Measurements from ENCODE around the gene ILK. TPM values are rescaled to one million over a fixed set of nuclear protein-coding genes. Genes with fewer than 3 reads are reported as not detected.
A peak's percentile ranks its signal among the peaks of the same experiment; 100 is the strongest.

ILK gene
- total RNA-seq, 5 donors from 2014 or later (not counting 1 experiment from before 2014, with no cell fraction given) = 49.3 to 111 (median 99.4) TPM

GRCh38 chr11:6646071-6646470 lies 42.5 kb downstream of the ILK start:
- ChIA-PET CTCF (interaction anchor here in 1 of 2 donors (0.6 kb wide), 1 partner anchor 53 kb away, joined by 4 read pairs; no protein-coding TSS in a partner anchor), POLR2A (no interaction called here)
- H3K27me3 Mint-ChIP-seq = no peaks in the 10 kb centered on the region
- no peak overlapping the region for H3K27ac Mint-ChIP-seq
- ATAC-seq (replicated peaks in 1 of 4) (no peak), DNase-seq (no peak)
- H3K9me3 Mint-ChIP-seq = no peaks in the 10 kb centered on the region
- Histone ChIP-seq H3K9me3 (no peaks in the 10 kb centered on the region), H3K4me3 (ENCODE audit: control insufficient read depth in 1 of 2, extremely low read depth in 1 of 2, low read length in 1 of 2) (no peak overlapping the region), H3K4me1 (ENCODE audit: control insufficient read depth in 1 of 2, extremely low read depth in 1 of 2, insufficient read depth in 2 of 2, low read length in 2 of 2) (peaks cover 26 to 47% of the 10 kb centered on the region in 2 experiments), H3K36me3 (ENCODE audit: control insufficient read depth in 2 of 2, extremely low read depth in 1 of 2, insufficient read depth in 1 of 2, low read length in 1 of 2) (no peaks in the 10 kb centered on the region), H3K27ac (ENCODE audit: low read length) (peak overlapping the region; percentile 83), H3K27me3 (replicated peaks in 1 of 2; ENCODE audit: control insufficient read depth in 2 of 2, extremely low read depth in 1 of 2, insufficient read depth in 2 of 2, low read length in 1 of 2) (peaks cover 0 to 7% of the 10 kb centered on the region in 2 experiments)
- H3K4me1 Mint-ChIP-seq = no peaks in the 10 kb centered on the region
- WGBS (ENCODE audit: insufficient coverage) = 84% methylated on average over 11 of the region's 12 CpGs
- H3K4me3 Mint-ChIP-seq = no peak overlapping the region
- no peaks in the 10 kb centered on the region for H3K36me3 Mint-ChIP-seq

- Histone ChIP-seq H3K27ac (ENCODE audit: low read length) (peak overlapping the region; percentile 83), H3K4me1 (ENCODE audit: control insufficient read depth in 1 of 2, extremely low read depth in 1 of 2, insufficient read depth in 2 of 2, low read length in 2 of 2) (peaks cover 28 to 47% of the 10 kb centered on the region in 2 experiments), H3K4me3 (ENCODE audit: control insufficient read depth in 1 of 2, extremely low read depth in 1 of 2, low read length in 1 of 2) (peak overlapping the region in 1 of 2 donors; percentile 7), H3K27me3 (replicated peaks in 1 of 2; ENCODE audit: control insufficient read depth in 2 of 2, extremely low read depth in 1 of 2, insufficient read depth in 2 of 2, low read length in 1 of 2) (peaks cover 0 to 2% of the 10 kb centered on the region in 2 experiments), H3K9me3 (no peaks in the 10 kb centered on the region), H3K36me3 (ENCODE audit: control insufficient read depth in 2 of 2, extremely low read depth in 1 of 2, insufficient read depth in 1 of 2, low read length in 1 of 2) (no peaks in the 10 kb centered on the region)
- Mint-ChIP-seq H3K27me3 (no peaks in the 10 kb centered on the region), H3K27ac (no peak overlapping the region), H3K36me3 (no peaks in the 10 kb centered on the region), H3K4me1 (no peaks in the 10 kb centered on the region), H3K9me3 (no peaks in the 10 kb centered on the region), H3K4me3 (no peak overlapping the region)
- ChIA-PET POLR2A (interaction anchor here in 1 of 2 donors (0.6 kb wide), 1 partner anchor 108 kb away, joined by 6 read pairs; no protein-coding TSS in a partner anchor), CTCF (interaction anchor here (0.6 to 1.2 kb wide), 3 partner anchors 21 to 54 kb away, joined by 3 to 4 read pairs (median 3); no protein-coding TSS in a partner anchor)
- DNase-seq (no peak), ATAC-seq (replicated peaks in 1 of 4) (no peak)
- no CpG with 5 or more reads among the region's 3 CpGs for WGBS (ENCODE audit: insufficient coverage)
Observed at GRCh38 chr11:6646576-6646917, 43.0 kb downstream of the ILK start.

GRCh38 chr11:6646918-6647679 lies 43.5 kb downstream of the ILK start:
- no peaks in the 10 kb centered on the region for H3K27me3 ChIP-seq (replicated peaks in 1 of 2; ENCODE audit: control insufficient read depth in 2 of 2, extremely low read depth in 1 of 2, insufficient read depth in 2 of 2, low read length in 1 of 2)
- no peaks in the 10 kb centered on the region for H3K9me3 ChIP-seq
- Mint-ChIP-seq H3K36me3 (no peaks in the 10 kb centered on the region), H3K9me3 (no peaks in the 10 kb centered on the region), H3K4me3 (no peak overlapping the region), H3K27ac (no peak overlapping the region), H3K4me1 (no peaks in the 10 kb centered on the region), H3K27me3 (no peaks in the 10 kb centered on the region)
- no peaks in the 10 kb centered on the region for H3K36me3 ChIP-seq (ENCODE audit: control insufficient read depth in 2 of 2, extremely low read depth in 1 of 2, insufficient read depth in 1 of 2, low read length in 1 of 2)
- ATAC-seq (replicated peaks in 1 of 4) (peak; percentile 70 to 86 (median 79)), DNase-seq (peak in 15 of 35 experiments; percentile 14 to 59 (median 25))
- ChIA-PET POLR2A (interaction anchor here in 1 of 2 donors (0.6 kb wide), 1 partner anchor 108 kb away, joined by 6 read pairs; no protein-coding TSS in a partner anchor), CTCF (interaction anchor here (0.6 to 1.2 kb wide), 3 partner anchors 20 to 54 kb away, joined by 3 to 4 read pairs (median 3); no protein-coding TSS in a partner anchor)
- peak overlapping the region; percentile 83 for H3K27ac ChIP-seq (ENCODE audit: low read length)
- 42% methylated on average over 6 of the region's 9 CpGs for WGBS (ENCODE audit: insufficient coverage)
- H3K4me3 ChIP-seq (ENCODE audit: control insufficient read depth in 1 of 2, extremely low read depth in 1 of 2, low read length in 1 of 2) = peak overlapping the region; percentile 7 to 38
- peaks cover 28 to 47% of the 10 kb centered on the region in 2 experiments for H3K4me1 ChIP-seq (ENCODE audit: control insufficient read depth in 1 of 2, extremely low read depth in 1 of 2, insufficient read depth in 2 of 2, low read length in 2 of 2)

- no peak overlapping the region for H3K4me3 ChIP-seq (ENCODE audit: control insufficient read depth in 1 of 2, extremely low read depth in 1 of 2, low read length in 1 of 2)
- ATAC-seq (replicated peaks in 1 of 4) (no peak), DNase-seq (no peak)
- WGBS (ENCODE audit: insufficient coverage) = 95% methylated on average over 2 of the region's 2 CpGs
- H3K27ac ChIP-seq (ENCODE audit: low read length) = peak overlapping the region; percentile 83
- peaks cover 31 to 45% of the 10 kb centered on the region in 2 experiments for H3K4me1 ChIP-seq (ENCODE audit: control insufficient read depth in 1 of 2, extremely low read depth in 1 of 2, insufficient read depth in 2 of 2, low read length in 2 of 2)
- Mint-ChIP-seq H3K27me3 (no peaks in the 10 kb centered on the region), H3K9me3 (no peaks in the 10 kb centered on the region), H3K4me1 (no peaks in the 10 kb centered on the region), H3K27ac (no peak overlapping the region), H3K4me3 (no peak overlapping the region), H3K36me3 (no peaks in the 10 kb centered on the region)
- H3K9me3 ChIP-seq = no peaks in the 10 kb centered on the region
- ChIA-PET CTCF (no interaction called here), POLR2A (no interaction called here)
- no peaks in the 10 kb centered on the region for H3K27me3 ChIP-seq (replicated peaks in 1 of 2; ENCODE audit: control insufficient read depth in 2 of 2, extremely low read depth in 1 of 2, insufficient read depth in 2 of 2, low read length in 1 of 2)
- no peaks in the 10 kb centered on the region for H3K36me3 ChIP-seq (ENCODE audit: control insufficient read depth in 2 of 2, extremely low read depth in 1 of 2, insufficient read depth in 1 of 2, low read length in 1 of 2)
Observed at GRCh38 chr11:6647836-6648235, 44.3 kb downstream of the ILK start.

- Mint-ChIP-seq H3K36me3 (no peaks in the 10 kb centered on the region), H3K4me3 (no peak overlapping the region), H3K27ac (no peak overlapping the region), H3K9me3 (no peaks in the 10 kb centered on the region), H3K27me3 (no peaks in the 10 kb centered on the region), H3K4me1 (no peaks in the 10 kb centered on the region)
- POLR2A ChIA-PET = no interaction called here
- no peaks in the 10 kb centered on the region for H3K27me3 ChIP-seq (replicated peaks in 1 of 2; ENCODE audit: control insufficient read depth in 2 of 2, extremely low read depth in 1 of 2, insufficient read depth in 2 of 2, low read length in 1 of 2)
- CTCF ChIA-PET = interaction anchor here in 1 of 2 donors (1.8 kb wide), 1 partner anchor 29 kb away, joined by 6 read pairs; the partner anchor contains the start of gene TPP1
- no peak overlapping the region for H3K4me3 ChIP-seq (ENCODE audit: control insufficient read depth in 1 of 2, extremely low read depth in 1 of 2, low read length in 1 of 2)
- WGBS (ENCODE audit: insufficient coverage) = 100% methylated on average over 1 of the region's 1 CpG
- no peaks in the 10 kb centered on the region for H3K9me3 ChIP-seq
- peaks cover 34 to 42% of the 10 kb centered on the region in 2 experiments for H3K4me1 ChIP-seq (ENCODE audit: control insufficient read depth in 1 of 2, extremely low read depth in 1 of 2, insufficient read depth in 2 of 2, low read length in 2 of 2)
- ATAC-seq (replicated peaks in 1 of 4) (no peak), DNase-seq (no peak)
- peak overlapping the region; percentile 83 for H3K27ac ChIP-seq (ENCODE audit: low read length)
- no peaks in the 10 kb centered on the region for H3K36me3 ChIP-seq (ENCODE audit: control insufficient read depth in 2 of 2, extremely low read depth in 1 of 2, insufficient read depth in 1 of 2, low read length in 1 of 2)
Observed at GRCh38 chr11:6648501-6648900, 44.9 kb downstream of the ILK start.

- no peaks in the 10 kb centered on the region for H3K36me3 ChIP-seq (ENCODE audit: control insufficient read depth in 2 of 2, extremely low read depth in 1 of 2, insufficient read depth in 1 of 2, low read length in 1 of 2)
- H3K4me3 Mint-ChIP-seq = no peak overlapping the region
- ATAC-seq (replicated peaks in 1 of 4) = no peak
- no peaks in the 10 kb centered on the region for H3K27me3 Mint-ChIP-seq
- no peak overlapping the region for H3K4me3 ChIP-seq (ENCODE audit: control insufficient read depth in 1 of 2, extremely low read depth in 1 of 2, low read length in 1 of 2)
- H3K27ac ChIP-seq (ENCODE audit: low read length) = no peak overlapping the region
- CTCF ChIA-PET = interaction anchor here (0.6 to 1.8 kb wide), 5 partner anchors 18 to 145 kb away, joined by 3 to 6 read pairs (median 3); partner anchors contain the start of genes MRPL17 (in 1 of the 2) and TPP1 (in 1 of the 2)
- H3K9me3 Mint-ChIP-seq = no peaks in the 10 kb centered on the region
- no peaks in the 10 kb centered on the region for H3K4me1 Mint-ChIP-seq
- H3K27me3 ChIP-seq (replicated peaks in 1 of 2; ENCODE audit: control insufficient read depth in 2 of 2, extremely low read depth in 1 of 2, insufficient read depth in 2 of 2, low read length in 1 of 2) = peaks cover 0 to 4% of the 10 kb centered on the region in 2 experiments
- no peaks in the 10 kb centered on the region for H3K9me3 ChIP-seq
- no peak for DNase-seq
- H3K27ac Mint-ChIP-seq = no peak overlapping the region
- no peaks in the 10 kb centered on the region for H3K36me3 Mint-ChIP-seq
- POLR2A ChIA-PET = no interaction called here
- H3K4me1 ChIP-seq (ENCODE audit: control insufficient read depth in 1 of 2, extremely low read depth in 1 of 2, insufficient read depth in 2 of 2, low read length in 2 of 2) = peaks cover 41 to 45% of the 10 kb centered on the region in 2 experiments
Observed at GRCh38 chr11:6650104-6650503, 46.5 kb downstream of the ILK start.
